SU-DHL-6 (cell line): ENCODE data around the gene FAAH.

Experiments used
- H2AFZ ChIP-seq: fragments of 200-600 bp; sonication (generic); 2 replicates; pipeline ENCODE4 v1.6.1; 2014; ENCODE audit warnings: low read depth, mild to moderate bottlenecking, moderate library complexity, mixed read lengths, antibody characterized with exemption, low read length; ENCODE audit not compliant: severe bottlenecking
- H3F3A ChIP-seq: fragments of 200-600 bp; shearing (Covaris generic); 2 replicates; pipeline ENCODE4 v1.6.0; 2016; ENCODE audit warnings: antibody characterized with exemption, mild to moderate bottlenecking; ENCODE audit not compliant: insufficient read depth
- H3K27ac ChIP-seq: fragments of 200-600 bp; sonication (generic); 2 replicates; pipeline ENCODE4 v1.5.1; 2016; ENCODE audit warnings: low read depth, mild to moderate bottlenecking, low read length, moderate library complexity, mixed read lengths
- H3K27me3 ChIP-seq: fragments of 200-600 bp; sonication (generic), shearing (Covaris generic); 2 replicates; pipeline ENCODE4 v1.6.0; 2014; ENCODE audit warnings: mild to moderate bottlenecking, low read length
- H3K36me3 ChIP-seq: fragments of 200-600 bp; sonication (generic); 2 replicates; pipeline ENCODE4 v1.6.1; 2014; ENCODE audit warnings: mild to moderate bottlenecking, low read length, mixed read lengths
- H3K4me2 ChIP-seq: fragments of 300-600, 200-600 bp; shearing (Covaris generic), sonication (generic); 2 replicates; pipeline ENCODE4 v1.6.0; 2014; ENCODE audit warnings: low read length, low read depth, mild to moderate bottlenecking; ENCODE audit not compliant: poor library complexity, severe bottlenecking
- H3K4me3 ChIP-seq: fragments of 200-600 bp; sonication (generic); 2 replicates; pipeline ENCODE4 v1.5.1; 2014; ENCODE audit warnings: antibody characterized with exemption, low read length, mild to moderate bottlenecking, mixed read lengths; ENCODE audit not compliant: insufficient read depth, poor library complexity, severe bottlenecking
- H3K79me2 ChIP-seq: fragments of 200-600 bp; sonication (generic); 2 replicates; pipeline ENCODE4 v1.6.1; 2014; ENCODE audit warnings: mild to moderate bottlenecking, low read length, moderate library complexity; ENCODE audit not compliant: insufficient read depth
- H3K9ac ChIP-seq: fragments of 200-600 bp; sonication (generic); 2 replicates; pipeline ENCODE4 v1.7.0; 2014; ENCODE audit warnings: mild to moderate bottlenecking, low read length
- H3K9me2 ChIP-seq: fragments of 200-600 bp; sonication (generic); replicated peaks from 2 replicates; pipeline ENCODE4 v1.6.1; 2014; ENCODE audit warnings: low read length; ENCODE audit not compliant: insufficient read depth
- H3K9me3 ChIP-seq: fragments of 200-600 bp; sonication (generic); 2 replicates; pipeline ENCODE4 v1.6.1; 2014; ENCODE audit warnings: low read length, mixed read lengths; ENCODE audit not compliant: insufficient read depth
- H4K20me1 ChIP-seq: fragments of 200-600 bp; sonication (generic); 2 replicates; pipeline ENCODE4 v1.6.1; 2014; ENCODE audit warnings: low read depth, mild to moderate bottlenecking, antibody characterized with exemption, low read length, moderate library complexity, mixed read lengths
- EZH2phosphoT487 ChIP-seq: fragments of 200-600 bp; sonication (generic), shearing (Covaris generic); conservative IDR thresholded peaks from 2 replicates; pipeline ENCODE4 v1.6.1; 2018; ENCODE audit warnings: mild to moderate bottlenecking, antibody characterized with exemption, low read length, moderate library complexity, mixed read lengths
- TF ChIP-seq, protein P1 (sequence below): fragments of 200-600 bp; sonication (generic); IDR thresholded peaks from one replicate; pipeline ENCODE4 v1.5.1; 2017; ENCODE audit warnings: antibody characterized with exemption, mild to moderate bottlenecking, low read length, moderate library complexity; ENCODE audit not compliant: insufficient read depth, poor library complexity, severe bottlenecking

The FAAH gene

DNA sequence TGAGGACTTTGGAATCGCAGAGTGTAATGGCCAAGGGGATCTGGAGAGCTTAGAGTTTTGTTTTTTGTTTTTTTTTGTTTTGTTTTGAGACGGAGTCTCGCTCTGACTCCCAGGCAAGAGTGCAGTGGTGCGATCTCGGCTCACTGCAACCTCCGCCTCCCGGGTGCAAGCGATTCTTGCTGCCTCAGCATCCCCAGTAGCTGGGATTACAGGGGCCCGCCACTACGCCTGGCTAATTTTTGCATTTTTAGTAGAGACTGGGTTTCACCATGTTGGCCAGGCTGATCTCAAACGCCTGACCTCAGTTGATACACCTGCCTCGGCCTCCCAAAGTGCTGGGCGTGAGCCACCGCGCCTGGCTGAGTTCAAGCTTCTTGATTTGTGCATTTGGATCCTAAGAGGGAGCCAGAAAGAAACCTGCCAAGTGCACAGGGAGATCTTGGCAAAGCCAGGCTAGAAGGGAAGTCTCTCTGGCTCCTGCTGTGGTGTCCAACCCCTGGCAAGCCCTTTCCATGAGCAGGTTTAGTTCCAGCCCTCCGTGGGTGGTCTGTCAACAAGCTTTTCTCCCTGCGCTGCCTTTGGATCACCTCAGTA, 852 bp downstream of the FAAH start:
- no peaks in the 10 kb centered on the region for H3K27me3 ChIP-seq
- H3K36me3 ChIP-seq = no peaks in the 10 kb centered on the region
- H3K9me3 ChIP-seq = peaks cover 4% of the 10 kb centered on the region; the same call in 1 of the 2 replicates
- TF ChIP-seq, protein P1, sequence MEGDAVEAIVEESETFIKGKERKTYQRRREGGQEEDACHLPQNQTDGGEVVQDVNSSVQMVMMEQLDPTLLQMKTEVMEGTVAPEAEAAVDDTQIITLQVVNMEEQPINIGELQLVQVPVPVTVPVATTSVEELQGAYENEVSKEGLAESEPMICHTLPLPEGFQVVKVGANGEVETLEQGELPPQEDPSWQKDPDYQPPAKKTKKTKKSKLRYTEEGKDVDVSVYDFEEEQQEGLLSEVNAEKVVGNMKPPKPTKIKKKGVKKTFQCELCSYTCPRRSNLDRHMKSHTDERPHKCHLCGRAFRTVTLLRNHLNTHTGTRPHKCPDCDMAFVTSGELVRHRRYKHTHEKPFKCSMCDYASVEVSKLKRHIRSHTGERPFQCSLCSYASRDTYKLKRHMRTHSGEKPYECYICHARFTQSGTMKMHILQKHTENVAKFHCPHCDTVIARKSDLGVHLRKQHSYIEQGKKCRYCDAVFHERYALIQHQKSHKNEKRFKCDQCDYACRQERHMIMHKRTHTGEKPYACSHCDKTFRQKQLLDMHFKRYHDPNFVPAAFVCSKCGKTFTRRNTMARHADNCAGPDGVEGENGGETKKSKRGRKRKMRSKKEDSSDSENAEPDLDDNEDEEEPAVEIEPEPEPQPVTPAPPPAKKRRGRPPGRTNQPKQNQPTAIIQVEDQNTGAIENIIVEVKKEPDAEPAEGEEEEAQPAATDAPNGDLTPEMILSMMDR = no peak
- TF ChIP-seq EZH2phosphoT487 = no peak
- no peaks in the 10 kb centered on the region for H3K79me2 ChIP-seq
- H4K20me1 ChIP-seq = no peaks in the 10 kb centered on the region
- H2AFZ ChIP-seq = no peak overlapping the region
- H3K9ac ChIP-seq = no peak overlapping the region
- H3K9me2 ChIP-seq = no peaks in the 10 kb centered on the region
- H3K4me3 ChIP-seq = no peak overlapping the region
- no peak overlapping the region for H3K27ac ChIP-seq
- no peak overlapping the region for H3K4me2 ChIP-seq
- no peaks in the 10 kb centered on the region for H3F3A ChIP-seq

DNA sequence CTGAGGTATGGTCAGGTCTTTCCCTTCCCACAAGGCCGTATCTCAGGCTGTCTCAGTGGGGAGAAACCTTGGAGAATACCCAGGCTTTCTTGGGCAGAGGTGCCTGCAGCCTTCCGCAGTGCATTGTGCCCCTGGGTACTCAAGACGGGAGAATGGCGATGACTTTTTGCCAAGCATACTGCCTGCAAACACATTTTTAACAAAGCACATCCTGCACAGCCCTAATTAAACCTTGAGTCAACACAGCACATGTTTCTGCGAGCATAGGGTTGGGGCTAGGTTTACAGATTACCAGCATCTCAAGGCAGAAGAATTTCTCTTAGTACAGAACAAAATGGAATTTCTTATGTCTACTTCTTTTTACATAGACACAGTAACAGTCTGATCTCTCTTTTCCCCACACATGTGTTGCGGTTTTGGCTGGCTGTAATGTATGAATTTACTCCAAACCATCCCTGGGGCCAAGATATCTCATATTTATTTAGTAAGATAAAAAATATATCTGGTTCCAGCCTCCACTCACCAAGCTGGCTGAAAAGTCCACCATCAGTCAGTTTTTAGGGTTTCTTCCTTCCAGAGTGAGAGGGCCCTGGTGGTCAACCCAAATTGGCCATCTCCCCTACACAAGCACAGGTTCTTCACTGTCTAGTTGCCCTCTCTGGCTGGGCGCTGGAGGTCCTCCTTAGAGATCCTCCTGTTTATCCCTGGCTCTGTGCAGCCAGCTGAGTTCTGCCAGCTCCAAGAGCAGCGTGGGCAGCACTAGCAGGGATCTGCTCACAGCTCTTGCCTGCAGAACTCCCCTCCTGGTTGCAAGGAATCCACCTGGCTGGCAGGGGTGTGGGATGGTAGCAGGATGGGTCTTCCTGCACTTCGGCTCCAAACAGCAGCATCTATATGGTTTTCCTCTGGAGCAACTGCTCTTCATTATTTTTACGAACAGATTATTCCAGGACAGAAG, 2.6 kb downstream of the FAAH start:
- Histone ChIP-seq H3K27me3 (no peaks in the 10 kb centered on the region), H2AFZ (no peak overlapping the region), H3K4me3 (no peak overlapping the region), H3K9me2 (no peaks in the 10 kb centered on the region), H4K20me1 (no peaks in the 10 kb centered on the region), H3K27ac (no peak overlapping the region), H3K4me2 (no peak overlapping the region), H3F3A (no peaks in the 10 kb centered on the region), H3K9me3 (peaks cover 4% of the 10 kb centered on the region; the same call in 1 of the 2 replicates), H3K9ac (no peak overlapping the region), H3K36me3 (no peaks in the 10 kb centered on the region), H3K79me2 (no peaks in the 10 kb centered on the region)
- TF ChIP-seq, protein P1 = no peak
- TF ChIP-seq EZH2phosphoT487 = no peak

DNA sequence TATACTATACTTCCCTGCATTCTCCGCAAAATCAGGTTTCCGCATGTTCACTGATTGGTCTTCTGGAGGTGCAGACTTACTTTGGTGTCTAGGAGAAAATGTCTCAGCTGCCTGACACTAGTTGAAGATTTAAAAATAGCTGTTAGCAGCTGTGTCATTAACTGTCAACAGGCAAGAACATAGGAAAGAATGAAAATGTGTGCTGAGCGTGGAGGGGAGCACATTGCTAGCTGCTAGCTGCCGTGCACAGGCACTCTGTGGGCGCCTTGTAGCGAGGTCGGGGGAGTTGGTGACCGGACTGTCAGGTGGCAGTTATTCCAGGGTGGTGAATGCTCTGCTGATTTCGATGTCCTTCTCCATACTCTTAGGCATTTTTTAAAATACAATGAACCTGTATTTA, 5.2 kb downstream of the FAAH start:
- H2AFZ ChIP-seq = no peak overlapping the region
- H3K27me3 ChIP-seq = no peaks in the 10 kb centered on the region
- no peak overlapping the region for H3K4me3 ChIP-seq
- H3K9me2 ChIP-seq = no peaks in the 10 kb centered on the region
- H3K9ac ChIP-seq = no peak overlapping the region
- H3K4me2 ChIP-seq = no peak overlapping the region
- no peaks in the 10 kb centered on the region for H3K79me2 ChIP-seq
- H3K27ac ChIP-seq = no peak overlapping the region
- no peaks in the 10 kb centered on the region for H3K36me3 ChIP-seq
- H3K9me3 ChIP-seq = no peaks in the 10 kb centered on the region
- H3F3A ChIP-seq = no peaks in the 10 kb centered on the region
- TF ChIP-seq, protein P1 = no peak
- TF ChIP-seq EZH2phosphoT487 = no peak
- no peaks in the 10 kb centered on the region for H4K20me1 ChIP-seq
